SKM-1 treated with dmso at 0.1 percent for 144 hours (cell line): ENCODE data around the gene SESTD1.

ENCODE experiments used
- DNase-seq: peaks from one replicate; lab custom pipeline; 2025; ENCODE audit not compliant: unreplicated experiment; lab: John Stamatoyannopoulos, UW

Gene SESTD1

GRCh38 chr2:179264368-179265081 lies at the start of gene SESTD1:
Gene SESTD1, minus strand, starts transcription at chr2:179264832. Its CDS starts 72,991 bp downstream, at chr2:179191841.
- peak; percentile 48 for DNase-seq

GRCh38 chr2:179313057-179313456 lies 48.4 kb upstream of the SESTD1 start:
- no peak for DNase-seq

- no peak for DNase-seq
Observed at GRCh38 chr2:179311101-179311500, 46.5 kb upstream of the SESTD1 start.

- no peak for DNase-seq
Observed at GRCh38 chr2:179307616-179308371, 43.2 kb upstream of the SESTD1 start.

GRCh38 chr2:179305125-179305524 lies 40.5 kb upstream of the SESTD1 start:
- DNase-seq: no peak

GRCh38 chr2:179304424-179304823 lies 39.8 kb upstream of the SESTD1 start:
- no peak for DNase-seq

GRCh38 chr2:179302764-179303571 lies 38.3 kb upstream of the SESTD1 start:
- no peak for DNase-seq

GRCh38 chr2:179302149-179302548 lies 37.5 kb upstream of the SESTD1 start:
- DNase-seq: no peak

- DNase-seq: no peak
Observed at GRCh38 chr2:179298666-179299065, 34.0 kb upstream of the SESTD1 start.

GRCh38 chr2:179297927-179298326 lies 33.3 kb upstream of the SESTD1 start:
- no peak for DNase-seq

- no peak for DNase-seq
Observed at GRCh38 chr2:179290329-179290728, 25.7 kb upstream of the SESTD1 start.

- no peak for DNase-seq
Observed at GRCh38 chr2:179285060-179285459, 20.4 kb upstream of the SESTD1 start.

- no peak for DNase-seq
Observed at GRCh38 chr2:179277429-179278196, 13.0 kb upstream of the SESTD1 start.

GRCh38 chr2:179275253-179276012 lies 10.8 kb upstream of the SESTD1 start:
- DNase-seq: no peak

- DNase-seq: no peak
Observed at GRCh38 chr2:179274749-179275148, 10.1 kb upstream of the SESTD1 start.

- DNase-seq: no peak
Observed at GRCh38 chr2:179273461-179273962, 8.9 kb upstream of the SESTD1 start.

GRCh38 chr2:179272406-179273192 lies 8.0 kb upstream of the SESTD1 start:
- no peak for DNase-seq

- no peak for DNase-seq
Observed at GRCh38 chr2:179270689-179271088, 6.1 kb upstream of the SESTD1 start.

- DNase-seq: peak; percentile 62
Observed at GRCh38 chr2:179268277-179268925, 3.8 kb upstream of the SESTD1 start.
